ENCODE measurements around the gene ELP1.
"Not testable (repeated sequence)": the region's sequence is repeated elsewhere in the genome, so short reads cannot be mapped to it uniquely, and the experiment has no call there.

The ELP1 gene, protein sequence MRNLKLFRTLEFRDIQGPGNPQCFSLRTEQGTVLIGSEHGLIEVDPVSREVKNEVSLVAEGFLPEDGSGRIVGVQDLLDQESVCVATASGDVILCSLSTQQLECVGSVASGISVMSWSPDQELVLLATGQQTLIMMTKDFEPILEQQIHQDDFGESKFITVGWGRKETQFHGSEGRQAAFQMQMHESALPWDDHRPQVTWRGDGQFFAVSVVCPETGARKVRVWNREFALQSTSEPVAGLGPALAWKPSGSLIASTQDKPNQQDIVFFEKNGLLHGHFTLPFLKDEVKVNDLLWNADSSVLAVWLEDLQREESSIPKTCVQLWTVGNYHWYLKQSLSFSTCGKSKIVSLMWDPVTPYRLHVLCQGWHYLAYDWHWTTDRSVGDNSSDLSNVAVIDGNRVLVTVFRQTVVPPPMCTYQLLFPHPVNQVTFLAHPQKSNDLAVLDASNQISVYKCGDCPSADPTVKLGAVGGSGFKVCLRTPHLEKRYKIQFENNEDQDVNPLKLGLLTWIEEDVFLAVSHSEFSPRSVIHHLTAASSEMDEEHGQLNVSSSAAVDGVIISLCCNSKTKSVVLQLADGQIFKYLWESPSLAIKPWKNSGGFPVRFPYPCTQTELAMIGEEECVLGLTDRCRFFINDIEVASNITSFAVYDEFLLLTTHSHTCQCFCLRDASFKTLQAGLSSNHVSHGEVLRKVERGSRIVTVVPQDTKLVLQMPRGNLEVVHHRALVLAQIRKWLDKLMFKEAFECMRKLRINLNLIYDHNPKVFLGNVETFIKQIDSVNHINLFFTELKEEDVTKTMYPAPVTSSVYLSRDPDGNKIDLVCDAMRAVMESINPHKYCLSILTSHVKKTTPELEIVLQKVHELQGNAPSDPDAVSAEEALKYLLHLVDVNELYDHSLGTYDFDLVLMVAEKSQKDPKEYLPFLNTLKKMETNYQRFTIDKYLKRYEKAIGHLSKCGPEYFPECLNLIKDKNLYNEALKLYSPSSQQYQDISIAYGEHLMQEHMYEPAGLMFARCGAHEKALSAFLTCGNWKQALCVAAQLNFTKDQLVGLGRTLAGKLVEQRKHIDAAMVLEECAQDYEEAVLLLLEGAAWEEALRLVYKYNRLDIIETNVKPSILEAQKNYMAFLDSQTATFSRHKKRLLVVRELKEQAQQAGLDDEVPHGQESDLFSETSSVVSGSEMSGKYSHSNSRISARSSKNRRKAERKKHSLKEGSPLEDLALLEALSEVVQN (N-terminal part only)

DNA sequence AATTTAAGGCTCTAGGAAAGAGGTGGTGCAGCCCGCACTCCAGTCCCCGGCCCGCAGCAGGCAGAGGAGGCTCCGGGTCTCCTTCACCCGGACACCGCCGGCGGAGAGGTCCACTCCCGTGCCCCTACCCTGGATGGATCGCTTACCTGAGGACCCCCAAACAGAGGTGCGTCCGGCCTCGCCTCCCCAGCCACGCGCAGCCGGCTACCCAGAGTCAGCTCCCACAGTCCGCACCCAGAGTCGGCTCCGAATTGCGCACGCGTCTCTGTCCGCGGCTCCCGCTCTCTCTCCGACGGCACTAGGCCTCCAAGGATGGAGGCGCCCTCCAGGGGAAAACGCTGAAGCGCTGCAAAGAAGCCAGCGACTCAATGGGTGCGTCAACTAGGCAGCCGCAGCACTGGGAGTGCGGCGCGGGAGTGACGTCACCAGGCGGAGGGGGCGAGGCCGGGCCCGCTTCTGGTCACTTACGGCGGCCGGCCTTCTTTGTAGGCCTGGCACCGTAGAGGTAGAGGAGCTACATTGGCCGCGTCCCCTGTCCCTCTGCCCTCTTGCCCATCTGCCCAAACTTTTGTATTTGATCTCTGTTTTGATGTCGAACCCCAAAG is at the start of gene ELP1:
Gene ELP1 (minus strand): TSS at position 407 of the 605 bp plus-strand sequence. CDS start 2,978 bp downstream, outside the sequence.
- peak; percentile 91 to 94 for DNase-seq

DNA sequence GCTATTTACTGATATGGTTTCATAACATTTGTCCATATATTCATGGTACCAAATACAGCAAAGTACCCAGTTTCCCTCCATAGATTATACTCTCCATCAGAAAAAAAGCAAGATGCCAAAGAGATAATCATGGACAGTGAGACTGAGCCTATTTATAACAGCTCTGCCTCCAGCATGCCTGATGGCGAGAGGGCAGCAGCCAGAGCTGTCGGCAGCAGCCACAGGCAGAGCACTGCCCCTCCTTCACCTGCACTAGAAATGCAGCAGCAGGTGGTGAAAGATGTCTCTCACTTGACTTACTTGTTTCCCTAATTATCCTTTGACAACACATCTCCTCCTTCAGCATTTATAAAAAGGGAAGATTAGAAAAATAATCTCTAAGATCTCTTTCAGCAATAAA is 47.0 kb upstream of the ELP1 start:
- DNase-seq: no peak

DNA sequence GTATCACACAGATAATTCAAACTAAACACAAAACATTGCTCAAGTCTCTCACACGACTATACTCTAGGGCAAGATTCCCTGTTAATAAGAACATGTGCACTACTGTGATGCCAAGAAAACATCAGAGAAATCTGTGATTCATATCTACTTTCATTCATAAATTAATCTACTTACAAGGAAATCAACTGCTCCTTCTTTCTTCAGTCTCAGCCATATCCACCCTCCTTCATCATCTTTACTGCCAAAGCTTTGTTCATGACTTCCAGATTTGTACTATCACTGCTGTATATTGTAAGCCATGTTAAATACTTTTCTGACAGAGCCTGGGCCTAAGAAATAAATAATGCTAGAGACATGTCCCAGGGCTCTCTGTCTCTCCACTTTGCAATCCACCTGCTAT is 44.3 kb upstream of the ELP1 start:
- no peak for DNase-seq

DNA sequence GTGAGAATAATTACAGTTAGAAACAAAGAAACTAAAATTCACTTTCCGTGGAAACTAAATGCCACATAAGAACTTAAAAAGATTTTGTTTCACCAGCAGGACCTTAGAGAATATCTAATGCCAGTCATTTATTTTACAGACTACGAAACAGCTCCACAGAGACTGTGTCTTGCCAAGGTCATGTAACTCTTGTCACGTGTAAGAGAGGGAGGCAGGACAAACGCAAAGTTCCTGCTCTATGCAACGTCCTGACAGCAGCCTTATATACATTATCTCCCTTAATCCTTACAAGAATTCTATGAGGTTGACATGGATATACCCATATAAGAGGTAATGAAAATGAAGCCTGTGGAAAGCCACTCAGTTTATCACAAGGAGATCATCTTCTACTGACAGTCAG is 40.0 kb upstream of the ELP1 start:
- no peak for DNase-seq

DNA sequence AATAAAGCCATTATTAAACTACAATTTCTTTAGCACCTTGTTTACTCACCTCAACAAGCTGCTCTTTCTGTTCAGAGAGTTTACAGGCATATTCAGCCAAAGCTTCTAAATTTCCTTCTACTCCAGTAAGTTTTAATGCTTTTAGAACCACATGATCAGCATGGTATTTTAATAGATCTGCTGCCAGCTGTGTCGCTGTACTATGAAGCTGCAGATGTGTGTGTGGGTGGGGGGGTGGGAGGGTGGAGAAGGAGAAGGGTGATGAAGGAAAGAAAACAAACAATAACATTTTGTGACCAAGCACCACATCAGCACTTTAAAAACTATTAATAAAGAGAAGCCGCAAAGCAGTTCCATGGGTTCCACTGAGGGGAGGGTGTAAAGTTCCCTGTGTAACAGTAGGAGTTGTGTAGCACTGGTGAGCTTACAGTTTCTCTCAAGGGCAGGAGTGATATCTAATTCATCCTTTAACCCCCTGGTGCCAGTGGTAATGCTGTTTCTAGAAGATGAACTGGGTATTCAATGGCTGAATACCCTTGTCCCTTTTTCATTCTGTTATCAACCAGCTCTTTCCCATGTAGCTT is 38.8 kb upstream of the ELP1 start:
- DNase-seq: no peak

DNA sequence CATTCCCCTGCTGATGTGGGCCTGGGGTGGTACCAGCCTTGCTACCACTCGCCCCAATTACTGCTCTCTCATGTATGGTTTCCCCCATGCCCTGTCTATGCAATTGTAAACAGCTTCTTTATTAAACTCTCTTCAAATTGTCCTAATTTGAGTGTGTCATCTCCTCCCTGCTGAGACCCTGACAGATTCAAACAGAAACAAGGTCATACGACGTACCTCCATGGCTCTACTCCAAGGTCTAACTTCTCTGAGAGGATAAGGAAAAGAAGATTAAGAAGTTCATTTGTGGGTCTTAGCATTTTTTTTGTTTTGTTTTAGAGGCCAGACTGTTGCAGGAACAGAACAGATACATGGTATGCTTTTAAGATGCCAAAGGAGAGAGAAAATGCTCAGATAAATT is 38.3 kb upstream of the ELP1 start:
- no peak for DNase-seq

DNA sequence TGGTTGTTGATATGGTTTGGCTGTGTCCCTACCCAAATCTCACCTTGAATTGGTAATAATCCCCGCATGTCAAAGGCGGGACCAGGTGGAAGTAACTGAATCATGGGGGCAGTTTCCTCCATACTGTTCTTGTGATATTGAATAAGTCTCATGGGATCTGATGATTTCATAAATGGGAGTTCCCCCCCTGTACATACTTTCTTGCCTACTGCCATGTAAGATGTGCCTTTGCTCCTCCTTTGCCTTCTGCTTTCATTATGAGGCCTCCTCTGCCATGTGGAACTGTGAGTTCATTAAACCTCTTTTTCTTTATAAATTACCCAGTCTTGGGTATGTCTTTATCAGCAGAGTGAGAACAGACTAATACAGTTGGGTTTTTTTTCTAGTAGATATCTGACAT is 37.5 kb upstream of the ELP1 start:
- DNase-seq: not testable (repeated sequence)

DNA sequence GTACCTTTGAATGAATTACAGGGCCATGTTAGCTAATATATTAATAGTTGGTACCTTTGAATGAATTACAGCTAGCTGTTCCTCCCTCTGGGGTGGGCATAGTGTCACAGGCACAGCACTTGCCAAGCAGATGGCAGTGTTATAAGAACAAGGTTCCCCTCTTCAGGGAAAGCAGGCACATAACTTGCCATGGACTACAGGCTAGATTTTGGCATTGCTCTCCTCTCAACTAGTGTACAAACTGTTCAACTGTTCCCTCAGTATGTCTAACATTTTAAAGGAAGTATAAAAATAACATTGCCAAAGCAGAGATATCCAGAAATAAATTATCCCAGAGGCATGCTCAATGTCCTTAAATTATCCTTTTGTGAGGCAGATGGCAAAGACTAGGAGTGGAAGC is 34.0 kb upstream of the ELP1 start:
- no peak for DNase-seq

DNA sequence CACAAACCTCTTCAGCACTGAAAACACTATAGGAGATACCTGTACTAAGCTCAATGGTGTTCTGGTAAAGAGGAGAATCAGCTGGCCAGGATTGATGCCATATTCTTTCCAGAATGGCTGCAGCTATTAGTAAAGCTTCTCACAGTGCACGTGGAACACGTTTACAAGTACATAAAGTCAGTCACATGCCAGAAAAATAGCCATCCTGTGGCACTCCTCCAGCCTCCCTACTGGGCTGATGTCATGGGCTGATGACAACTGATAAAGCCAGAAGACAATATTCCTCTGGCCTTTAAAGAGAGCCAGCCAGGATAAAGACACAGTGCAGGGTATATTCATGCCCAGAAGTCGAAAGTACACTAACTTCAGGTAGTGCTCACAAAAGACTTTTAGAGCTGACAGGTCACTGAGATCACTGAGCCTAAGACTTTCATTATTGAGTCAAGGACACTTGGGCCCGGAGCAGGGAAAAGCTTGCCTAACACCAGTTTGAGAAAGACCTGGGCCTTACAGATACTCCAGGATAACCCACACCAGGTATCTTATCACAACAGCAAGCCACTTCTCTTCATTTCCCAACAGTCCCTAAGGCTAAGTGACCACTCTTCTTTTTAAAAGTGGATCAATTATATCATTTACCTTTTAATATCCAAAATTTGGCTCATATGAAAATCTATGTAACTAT is 29.7 kb upstream of the ELP1 start:
- DNase-seq: no peak

DNA sequence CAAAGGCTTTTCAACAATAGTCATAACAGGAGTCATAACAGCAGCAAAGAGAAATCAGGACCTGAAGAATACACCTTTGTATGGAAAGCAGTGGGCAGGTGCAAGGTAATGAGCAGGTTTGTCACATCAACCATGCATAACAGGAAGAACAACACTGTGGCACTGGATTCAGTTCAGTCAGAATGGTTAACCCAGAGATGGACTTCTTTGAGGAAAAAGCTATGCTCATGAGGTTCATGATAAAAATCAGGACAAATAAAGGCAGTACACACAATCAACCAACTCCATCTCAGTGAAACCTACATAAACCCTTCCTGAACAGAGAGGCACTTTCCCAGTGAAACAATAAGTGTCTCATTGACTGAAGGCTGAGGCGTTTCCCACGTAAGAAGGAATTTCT is 27.2 kb upstream of the ELP1 start:
- no peak for DNase-seq

DNA sequence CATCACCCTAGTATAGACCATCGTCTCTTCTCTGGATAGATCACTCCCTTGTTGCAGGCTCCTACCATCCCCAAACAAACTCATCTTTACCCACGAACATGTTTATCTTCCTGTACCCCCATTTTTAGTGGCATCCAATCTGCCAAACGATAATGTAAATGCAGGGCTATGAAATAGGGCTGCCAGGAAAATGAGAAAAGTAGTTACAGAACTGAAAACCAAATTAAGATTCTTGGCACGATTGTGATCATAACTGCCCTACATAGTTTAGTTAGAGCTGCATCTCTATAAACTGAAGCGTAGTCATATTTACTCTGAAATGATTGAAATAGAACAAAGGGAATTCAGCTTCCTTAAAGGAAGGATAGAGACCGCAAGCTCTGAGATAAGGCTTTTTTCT is 26.4 kb upstream of the ELP1 start:
- DNase-seq: no peak

DNA sequence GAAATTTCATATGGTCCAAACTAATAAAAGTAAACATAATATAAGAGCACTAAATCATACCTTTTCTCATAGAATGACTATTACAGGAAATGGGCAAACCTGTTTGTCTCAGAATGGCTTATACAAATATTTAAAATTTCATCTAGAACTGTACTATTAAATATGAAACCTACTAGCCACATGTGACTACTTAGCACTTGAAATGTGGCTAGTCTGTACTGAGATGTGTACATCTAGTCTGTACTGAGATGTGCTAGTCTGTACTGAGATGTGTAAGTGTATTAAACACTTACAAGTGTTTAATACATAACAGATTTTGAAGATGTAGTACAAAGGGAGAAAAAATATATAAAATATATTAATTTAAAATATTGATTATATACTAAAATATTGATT is 22.7 kb upstream of the ELP1 start:
- DNase-seq: no peak

DNA sequence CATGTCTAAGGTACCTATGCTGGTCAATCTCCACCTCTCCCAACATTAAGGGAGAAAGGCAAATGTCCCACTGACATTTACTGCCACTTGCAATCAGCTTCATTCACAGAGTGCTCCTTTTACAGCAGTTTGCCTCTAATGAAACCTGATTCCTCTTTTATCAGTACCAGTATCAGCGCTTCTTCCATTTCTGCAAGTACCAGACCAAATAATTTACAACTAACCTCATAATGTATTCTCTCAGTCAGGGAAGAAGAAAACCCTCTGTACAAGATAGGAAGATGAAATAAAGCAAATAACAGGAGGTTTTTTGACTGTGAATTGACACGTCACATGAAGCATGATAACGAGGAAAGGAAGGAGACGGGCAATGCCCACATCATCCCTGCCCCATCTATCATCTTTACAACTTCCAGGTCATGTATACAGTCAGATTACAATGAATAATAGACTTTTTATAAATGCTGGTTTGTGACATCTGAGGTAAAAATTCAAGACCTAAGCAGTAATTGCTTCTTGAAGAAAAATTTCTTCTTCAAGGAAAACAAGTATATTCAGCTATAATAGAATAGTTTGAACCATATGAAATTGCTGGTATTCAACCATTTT is 22.2 kb upstream of the ELP1 start:
- DNase-seq: no peak

DNA sequence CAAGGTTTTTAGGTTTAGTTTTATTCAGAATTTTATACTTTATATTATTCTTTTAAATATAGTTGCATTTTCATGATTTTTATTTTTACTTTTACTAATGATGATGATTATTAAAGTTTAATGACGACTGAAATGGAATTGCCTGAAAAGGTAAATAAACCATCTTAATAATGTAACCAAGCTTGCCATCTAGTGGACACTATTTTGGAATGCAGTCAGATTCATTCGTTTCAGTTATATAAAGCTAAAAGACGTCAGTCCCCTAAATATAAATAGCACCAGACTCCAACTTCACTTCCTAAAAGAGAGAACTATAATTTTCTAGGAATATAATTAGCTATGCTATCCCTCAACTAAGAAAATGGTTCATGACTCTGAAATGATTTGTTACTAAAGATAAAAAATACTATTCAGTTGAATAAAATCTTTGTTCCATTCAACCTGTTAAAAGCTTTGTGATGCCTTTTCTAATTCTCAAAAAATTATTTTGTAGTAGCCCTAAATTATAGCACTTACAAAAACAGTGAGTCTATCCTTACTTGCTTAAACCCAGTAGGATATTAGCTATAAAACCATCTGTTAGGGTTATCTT is 20.2 kb upstream of the ELP1 start:
- DNase-seq: peak in 1 of 2 donors; percentile 50

DNA sequence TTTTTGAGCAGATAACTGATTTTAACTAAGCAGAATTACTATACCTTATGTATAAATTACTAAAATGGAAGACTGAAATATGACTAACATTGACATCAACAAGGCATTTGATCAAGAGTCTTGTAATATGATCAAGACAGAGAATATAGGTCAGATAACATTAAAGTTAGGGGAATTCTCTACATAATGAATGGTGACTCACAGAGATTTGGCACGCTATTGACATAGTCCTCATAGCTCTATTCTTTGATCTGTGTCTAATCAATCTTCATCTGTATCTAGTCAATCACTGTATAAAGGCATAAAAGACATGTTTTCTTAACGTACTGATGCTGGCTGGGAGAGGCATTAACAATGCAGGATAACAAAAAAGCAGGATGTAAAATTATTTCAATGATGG is 17.7 kb upstream of the ELP1 start:
- DNase-seq: no peak

DNA sequence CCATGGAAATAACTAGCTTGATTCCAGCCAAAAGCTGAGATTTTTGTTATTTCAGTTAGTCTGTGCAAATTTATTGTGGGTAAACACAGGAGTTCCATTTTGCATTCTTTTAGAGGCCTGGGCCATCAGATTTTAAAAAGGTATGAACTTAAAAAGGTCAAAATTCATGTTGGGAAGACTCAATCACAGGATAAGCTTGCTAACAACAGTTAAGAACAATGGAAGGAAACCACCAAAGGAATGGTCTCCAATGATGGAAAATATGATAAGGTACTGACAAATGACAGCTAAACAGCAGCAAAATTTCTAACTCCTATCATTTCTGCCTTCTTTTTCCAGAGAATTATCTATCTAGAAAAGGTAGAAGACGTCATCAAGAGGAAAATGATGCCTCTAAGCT is 16.2 kb upstream of the ELP1 start:
- no peak for DNase-seq

DNA sequence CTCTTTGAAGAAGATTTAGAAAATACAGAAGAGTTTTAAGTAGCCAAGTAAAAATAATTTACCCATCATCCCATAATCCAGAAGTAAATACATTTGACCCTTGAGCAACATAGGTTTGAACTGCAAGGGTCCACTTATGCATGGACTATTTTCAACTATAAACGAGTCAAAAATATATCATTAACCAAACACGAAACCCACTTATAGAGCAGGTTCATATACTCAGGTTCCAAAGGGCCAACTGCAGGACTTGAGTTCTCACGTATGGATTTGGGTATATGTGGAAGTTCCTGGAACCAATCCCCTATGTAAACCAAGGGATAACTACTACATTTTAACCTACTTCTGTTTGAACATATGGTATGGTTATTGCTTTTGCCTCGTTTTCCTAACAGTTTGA is 6.1 kb upstream of the ELP1 start:
- no peak for DNase-seq

DNA sequence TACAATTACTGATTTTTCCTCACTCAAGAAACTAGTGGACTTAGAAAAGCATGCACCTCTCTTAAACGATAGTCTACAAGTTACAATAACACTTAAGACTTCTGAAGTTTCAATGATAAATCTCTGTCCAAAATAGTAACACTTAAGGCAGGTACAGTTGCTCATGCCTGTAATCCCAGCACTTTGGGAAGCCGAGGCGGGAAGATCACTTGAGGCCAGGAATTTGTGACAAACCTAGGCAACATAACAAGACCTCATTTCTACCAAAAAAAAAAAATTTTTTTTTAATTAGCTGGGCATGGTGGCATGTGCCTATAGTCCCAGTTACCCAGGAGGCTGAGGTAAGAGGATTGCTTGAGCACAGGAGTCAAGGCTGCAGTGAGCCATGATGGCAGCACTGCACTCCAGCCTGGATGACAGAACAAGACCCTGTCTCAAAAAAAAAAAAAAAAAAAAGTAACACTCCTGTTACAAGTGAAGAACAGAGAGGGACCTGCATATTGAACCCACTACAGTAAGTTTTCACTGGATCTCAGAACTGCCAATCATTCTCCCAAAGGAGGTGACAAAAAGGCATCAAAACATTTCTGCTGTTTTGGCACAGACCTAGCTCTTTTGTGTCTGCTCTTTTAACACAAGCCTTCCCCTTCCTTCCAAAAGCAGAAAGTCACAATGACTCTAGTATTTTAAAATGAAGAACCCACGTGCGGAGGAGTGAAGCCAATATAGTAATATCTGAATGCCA is 3.8 kb upstream of the ELP1 start:
- no peak for DNase-seq

DNA sequence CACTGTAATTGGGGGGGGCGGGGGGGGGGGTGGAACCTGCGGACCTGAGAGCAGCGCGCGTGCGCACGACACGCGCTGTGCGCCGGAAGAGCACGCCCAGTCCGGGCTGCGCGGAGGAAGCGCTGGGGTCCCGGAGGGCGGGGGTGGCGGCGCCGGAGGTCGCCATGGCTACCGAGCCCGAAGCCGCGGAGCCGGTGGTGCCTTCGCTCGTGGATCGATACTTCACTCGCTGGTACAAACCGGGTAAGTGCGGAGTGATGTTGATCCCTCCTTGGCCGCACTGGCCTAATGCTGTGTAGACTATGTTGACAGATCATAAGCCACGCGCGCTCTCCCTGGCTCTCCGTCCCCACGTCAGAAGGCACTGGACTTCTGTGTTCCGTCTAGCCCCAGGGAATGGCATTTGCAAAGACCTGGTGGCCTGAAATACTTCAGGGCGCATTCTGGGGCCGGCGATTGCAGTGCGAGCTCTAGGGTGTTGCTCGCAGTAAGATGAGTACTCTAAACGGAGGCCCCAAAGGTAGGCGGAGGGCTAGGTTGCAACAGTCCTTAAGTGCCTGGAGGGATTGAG is 484 bp upstream of the ELP1 start, which contains the start of gene ABITRAM:
Gene ABITRAM (plus strand): TSS at position 78 of the 571 bp plus-strand sequence. CDS start 87 bp downstream, at position 165.
- peak; percentile 84 to 86 for DNase-seq

DNA sequence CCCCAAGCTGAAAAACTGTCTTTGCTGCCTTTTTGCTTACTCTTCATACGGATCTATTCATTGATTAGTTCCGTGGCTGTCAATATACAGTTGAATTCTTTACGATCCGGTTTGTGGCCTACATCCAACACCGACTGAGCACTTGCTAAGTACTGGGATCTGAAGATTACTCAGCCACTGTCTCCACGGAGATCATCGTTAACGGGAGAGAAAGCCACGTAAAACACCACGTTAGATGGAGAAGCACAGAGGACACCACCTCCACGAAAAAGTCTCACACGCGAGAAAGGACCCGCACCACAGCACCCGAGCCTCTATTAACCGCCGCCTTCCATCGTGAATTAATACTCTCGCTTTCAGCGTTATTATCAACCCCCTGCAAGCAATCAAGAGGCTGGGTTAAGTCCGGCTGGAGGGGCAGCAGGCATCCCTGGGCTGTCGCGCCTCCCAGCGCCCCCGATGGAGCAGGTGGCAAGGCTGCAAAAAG is 650 bp downstream of the ELP1 start:
- no peak for DNase-seq

Data from CD4-positive, alpha-beta T cell treated with Interferon alpha-2 for 1 hour (primary cell).